IPS-18c (cell line): ENCODE measurements around the gene LPCAT1.
"Not testable (repeated sequence)": the region's sequence is repeated elsewhere in the genome, so short reads cannot be mapped to it uniquely, and the experiment has no call there.

ENCODE experiments used
- H3K4me3 ChIP-seq: 2 replicates; pipeline ENCODE4 v1.7.0; 2013; ENCODE audit warnings: low read depth, mild to moderate bottlenecking, low read length, moderate library complexity; ENCODE audit not compliant: insufficient read depth
- H3K9me3 ChIP-seq: one replicate; pipeline ENCODE4 v1.6.1; 2013; ENCODE audit warnings: mild to moderate bottlenecking, low read length, moderate library complexity; ENCODE audit not compliant: control insufficient read depth, insufficient read depth

The LPCAT1 gene

DNA sequence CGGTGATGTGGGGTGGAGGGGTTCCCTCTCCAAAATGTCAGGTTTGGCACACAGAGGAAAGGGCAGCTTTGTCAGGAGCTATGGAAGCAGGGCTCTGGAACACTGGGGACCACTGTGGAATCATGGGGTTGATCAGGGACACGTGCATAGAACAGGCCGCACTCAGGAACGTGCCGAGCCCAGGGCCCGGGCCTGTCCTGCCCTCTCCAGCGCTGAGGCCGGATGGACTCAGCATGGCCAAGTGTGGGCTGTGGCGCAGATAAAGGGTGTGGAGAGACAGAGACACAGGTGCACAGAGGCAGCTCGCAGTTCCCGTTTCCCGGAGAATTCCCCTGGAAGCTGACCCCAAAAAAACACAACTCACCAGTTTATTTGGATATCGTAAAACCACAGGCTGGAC lies 40.7 kb downstream of the LPCAT1 start:
- H3K9me3 ChIP-seq = no peaks in the 10 kb centered on the region
- no peak overlapping the region for H3K4me3 ChIP-seq

DNA sequence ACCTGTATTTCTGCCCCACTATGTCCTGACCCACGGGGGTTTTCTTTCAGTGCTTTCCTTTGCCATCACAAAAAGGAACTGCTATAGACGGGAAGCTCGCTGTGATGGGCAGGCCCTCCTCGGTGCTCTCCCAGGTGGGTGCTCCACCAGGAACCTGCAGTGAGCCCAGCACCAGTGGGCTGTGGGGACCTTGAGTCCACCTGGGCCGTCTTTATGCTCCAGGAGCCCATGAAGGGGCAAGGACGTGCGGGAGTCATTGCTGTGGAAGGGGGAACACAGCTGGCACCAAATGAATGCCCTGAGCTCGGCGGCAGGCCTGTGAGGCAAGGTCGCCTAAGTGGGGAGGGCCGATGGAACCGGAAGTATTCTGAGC lies 41.8 kb downstream of the LPCAT1 start:
- Histone ChIP-seq H3K9me3 (no peaks in the 10 kb centered on the region), H3K4me3 (no peak overlapping the region)

DNA sequence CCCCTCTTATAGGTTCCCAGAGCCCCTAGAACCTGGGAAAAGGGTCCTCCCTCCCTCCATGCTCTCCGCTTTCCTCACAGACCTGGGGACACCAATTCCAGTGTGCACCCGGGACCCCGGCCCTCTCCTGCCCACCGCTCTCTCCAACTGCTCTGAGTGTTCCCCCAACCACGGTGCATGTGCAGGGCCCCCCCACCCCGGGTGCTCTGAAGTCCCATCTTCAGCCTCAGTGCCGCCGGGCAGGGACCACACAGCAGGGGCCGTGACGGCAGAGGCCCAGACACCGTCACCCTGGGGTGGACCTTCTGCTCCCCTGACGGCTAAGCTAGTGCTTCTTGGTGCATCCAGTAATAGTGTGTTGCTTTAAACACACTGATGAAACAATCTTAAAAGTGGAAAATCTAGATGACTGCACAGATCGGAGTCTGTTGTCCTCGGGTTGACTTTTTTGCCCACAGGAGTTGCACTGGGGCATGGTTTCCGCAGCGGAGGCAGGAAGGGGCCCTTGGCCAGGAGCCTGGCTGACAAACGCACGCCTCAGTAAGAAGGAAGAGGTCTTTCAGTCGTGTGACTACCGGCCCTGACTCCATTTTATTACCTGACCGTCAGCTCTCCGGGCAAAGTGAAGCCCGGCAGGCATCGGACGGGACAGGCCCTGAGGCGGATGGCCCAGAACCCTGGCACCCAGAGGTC lies 42.3 kb downstream of the LPCAT1 start:
- H3K4me3 ChIP-seq = no peak overlapping the region
- H3K9me3 ChIP-seq = no peaks in the 10 kb centered on the region

DNA sequence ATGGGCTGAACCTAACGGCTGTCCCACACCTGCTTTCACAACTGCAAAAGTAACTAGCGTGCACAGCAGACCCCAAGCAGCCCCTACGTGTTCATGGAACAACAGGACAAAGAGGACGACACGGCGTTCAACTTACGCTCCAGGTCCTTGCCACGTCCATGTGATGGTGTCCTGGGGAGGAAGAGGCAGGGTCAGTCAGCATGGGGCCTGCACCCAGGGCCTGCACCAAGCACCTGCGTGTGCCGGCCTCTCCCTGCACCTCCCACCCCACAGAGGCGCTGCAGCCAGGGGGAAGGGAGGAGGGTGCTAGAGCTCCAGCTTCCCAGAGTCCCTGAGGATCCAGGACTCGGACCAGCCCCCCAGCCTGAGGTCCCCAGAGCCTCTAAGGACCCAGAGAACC lies 43.0 kb downstream of the LPCAT1 start:
- Histone ChIP-seq H3K9me3 (no peaks in the 10 kb centered on the region), H3K4me3 (no peak overlapping the region)

DNA sequence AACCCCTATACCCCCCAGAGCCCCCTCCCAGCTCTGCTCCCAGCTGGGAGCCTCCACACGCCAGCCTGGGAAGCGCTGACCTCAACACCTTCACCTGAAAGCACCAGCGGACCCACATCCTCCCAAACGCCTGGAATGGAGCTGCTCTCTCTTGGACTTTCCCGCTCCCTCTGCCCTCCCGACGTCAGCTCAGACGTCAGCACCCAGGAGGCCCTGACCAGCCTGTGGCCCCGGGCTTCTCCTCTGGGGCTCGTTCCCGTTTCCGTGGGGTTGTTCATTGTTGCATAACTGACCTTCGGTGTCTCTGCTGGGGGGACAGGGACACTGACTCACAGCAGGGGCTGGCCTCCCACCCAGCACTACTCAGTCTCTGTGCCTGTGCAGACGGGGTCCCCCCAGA lies 43.5 kb downstream of the LPCAT1 start:
- H3K9me3 ChIP-seq = no peaks in the 10 kb centered on the region
- H3K4me3 ChIP-seq = no peak overlapping the region

DNA sequence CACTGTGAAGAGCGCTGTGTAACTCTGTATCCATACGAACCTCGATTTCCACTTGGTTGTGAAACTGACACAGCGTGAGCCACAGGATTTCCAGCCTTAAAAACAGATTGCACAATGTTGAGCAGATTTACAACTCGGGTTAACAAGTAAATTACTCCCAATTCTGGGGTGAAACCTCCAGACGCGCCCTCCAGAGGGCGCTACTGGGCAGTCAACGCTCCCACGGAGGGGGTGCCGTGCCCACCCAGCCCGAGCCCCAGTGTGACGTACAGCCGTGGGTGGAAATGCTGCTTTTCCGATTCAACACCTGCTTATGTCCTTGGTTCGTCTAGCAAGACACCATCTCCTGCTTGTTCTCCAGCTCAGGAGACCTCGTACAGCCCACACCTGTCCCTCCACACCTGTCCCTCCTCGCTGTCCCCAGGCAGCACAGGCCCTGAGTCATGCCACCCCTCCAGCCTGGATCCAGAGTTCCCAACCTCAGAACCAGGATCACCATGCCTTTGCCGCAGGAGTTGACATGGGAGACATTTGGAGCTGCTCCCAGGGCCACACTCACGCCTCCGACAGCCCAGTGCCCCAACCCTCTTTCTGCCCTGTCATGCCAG lies 44.1 kb downstream of the LPCAT1 start:
- H3K4me3 ChIP-seq = no peak overlapping the region
- H3K9me3 ChIP-seq = no peaks in the 10 kb centered on the region

DNA sequence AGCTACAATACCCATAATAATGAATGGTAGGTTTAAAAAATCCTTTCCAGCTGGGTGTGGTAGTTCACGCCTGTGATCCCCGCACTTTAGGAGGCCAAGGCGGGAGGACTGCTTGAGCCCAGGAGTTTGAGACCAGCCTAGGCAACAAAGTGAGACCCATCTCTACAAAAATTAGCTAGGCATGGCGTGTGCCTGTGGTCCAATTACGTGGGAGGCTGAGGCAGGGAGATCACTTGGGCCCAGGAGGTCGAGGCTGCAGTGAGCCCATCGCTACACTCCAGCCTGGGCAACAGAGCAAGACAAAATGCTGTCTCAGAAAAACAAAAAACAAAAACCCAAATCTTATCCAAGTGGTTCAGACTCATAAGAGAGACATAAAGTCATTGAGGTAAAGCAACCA lies 44.7 kb downstream of the LPCAT1 start:
- Histone ChIP-seq H3K4me3 (no peak overlapping the region), H3K9me3 (no peaks in the 10 kb centered on the region)

DNA sequence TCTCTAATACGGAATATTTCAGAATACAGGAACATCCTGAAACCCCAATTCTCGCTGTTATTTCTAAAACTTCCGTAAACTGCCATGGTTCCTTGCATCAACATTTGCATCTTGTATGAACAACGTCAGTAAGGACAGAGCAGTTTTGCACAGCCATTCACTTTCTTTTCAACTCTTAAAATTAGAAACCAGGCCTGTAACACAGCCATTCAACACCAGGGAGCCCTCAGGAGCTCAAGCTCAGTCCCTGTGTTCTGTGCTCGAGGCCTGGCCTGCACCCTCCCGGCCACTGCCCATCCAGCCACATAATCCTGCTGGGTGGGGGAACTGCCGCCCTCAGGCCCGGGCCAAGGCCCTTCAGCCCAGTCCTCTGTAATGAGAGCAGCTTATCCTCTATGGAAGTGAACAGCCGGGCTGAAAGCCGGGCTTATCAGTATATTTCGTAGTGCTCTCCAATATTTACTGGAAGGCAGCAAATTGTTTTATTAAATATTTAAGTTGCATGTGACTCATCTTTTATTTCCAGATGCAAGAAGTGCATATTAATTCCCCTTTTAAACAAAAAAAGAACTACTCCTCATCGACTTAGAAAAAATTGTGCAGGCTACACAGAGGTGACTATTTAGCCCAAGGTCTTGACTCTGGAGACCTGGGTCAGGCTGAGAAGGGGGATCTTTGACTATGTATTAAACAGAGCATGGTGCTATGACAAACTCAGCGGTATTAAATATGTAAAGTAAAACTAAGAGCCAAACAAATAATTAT lies 45.3 kb downstream of the LPCAT1 start:
- H3K4me3 ChIP-seq = no peak overlapping the region
- H3K9me3 ChIP-seq = no peaks in the 10 kb centered on the region

DNA sequence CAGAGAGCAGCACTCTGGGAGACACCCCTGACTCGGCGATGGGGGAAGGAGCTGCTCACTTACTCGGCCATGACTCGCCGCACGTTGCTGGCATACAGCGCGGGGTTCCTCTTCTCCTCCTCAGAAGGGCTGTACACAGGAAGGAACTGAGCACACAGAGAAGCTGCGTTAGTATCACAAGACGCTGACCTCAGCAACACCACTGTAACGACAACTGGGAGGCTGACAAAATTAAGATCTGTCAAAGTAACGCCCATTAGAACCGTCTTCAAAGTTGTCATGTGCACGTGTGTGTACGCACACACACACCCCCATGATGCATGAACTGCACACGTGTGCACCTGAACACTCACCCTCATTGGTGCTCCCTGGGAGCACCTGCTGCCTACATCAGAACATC lies 46.4 kb downstream of the LPCAT1 start:
- Histone ChIP-seq H3K4me3 (no peak overlapping the region), H3K9me3 (no peaks in the 10 kb centered on the region)

DNA sequence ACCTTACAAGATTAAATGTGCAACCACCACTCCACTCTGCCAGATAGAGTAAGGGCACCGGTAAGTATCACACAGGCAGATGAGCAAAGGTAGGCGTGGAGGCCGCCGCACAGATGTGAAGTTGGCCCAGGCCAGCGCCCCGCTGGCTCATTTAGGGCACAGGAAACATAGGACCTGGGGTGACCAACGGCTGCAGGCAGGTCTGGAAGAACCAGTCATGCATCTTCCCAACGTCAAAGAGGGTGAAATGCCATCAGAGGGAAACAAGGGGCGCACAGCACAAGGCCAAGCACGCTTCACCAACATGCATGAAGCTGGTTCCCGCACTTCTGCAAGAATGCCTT lies 46.8 kb downstream of the LPCAT1 start:
- no peak overlapping the region for H3K4me3 ChIP-seq
- no peaks in the 10 kb centered on the region for H3K9me3 ChIP-seq

DNA sequence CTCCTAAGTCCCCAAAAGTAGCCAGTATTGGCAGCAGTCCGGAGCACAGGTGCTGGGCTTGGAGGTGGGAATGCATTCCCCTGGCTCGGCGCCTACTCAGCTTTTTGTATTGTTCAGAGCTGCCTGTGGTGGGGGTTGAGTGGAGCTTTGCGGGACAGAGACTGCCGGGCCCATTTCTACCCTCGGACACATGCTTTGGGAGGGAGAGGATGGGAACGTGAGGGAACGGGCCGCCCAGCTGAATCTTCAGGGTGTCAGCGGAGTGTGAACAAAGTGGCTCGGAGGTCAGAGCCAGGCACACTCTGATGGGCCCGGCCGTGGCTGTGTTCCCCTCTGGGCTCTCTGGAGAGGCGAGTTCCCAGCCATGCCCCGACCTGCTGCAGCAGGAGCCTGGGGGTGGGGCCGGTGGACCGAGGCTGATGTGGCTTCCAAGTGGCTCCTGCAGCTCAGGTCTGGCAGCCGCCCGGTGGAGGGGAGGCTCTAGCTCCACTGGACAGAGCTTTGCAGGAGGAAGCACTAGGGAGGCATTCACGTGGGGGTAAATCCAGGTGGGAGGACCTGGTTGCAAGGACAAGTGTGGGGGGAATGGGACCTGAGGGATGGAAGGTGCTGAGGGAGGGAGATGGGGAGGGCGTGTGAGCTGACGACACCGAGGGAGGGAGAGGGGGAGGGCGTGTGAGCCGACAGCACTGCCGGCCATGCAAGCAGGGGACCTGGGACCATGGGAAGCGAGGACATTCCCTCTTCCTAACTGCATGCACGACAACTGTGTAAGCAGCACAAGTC lies 47.4 kb downstream of the LPCAT1 start:
- Histone ChIP-seq H3K9me3 (no peaks in the 10 kb centered on the region), H3K4me3 (no peak overlapping the region)

DNA sequence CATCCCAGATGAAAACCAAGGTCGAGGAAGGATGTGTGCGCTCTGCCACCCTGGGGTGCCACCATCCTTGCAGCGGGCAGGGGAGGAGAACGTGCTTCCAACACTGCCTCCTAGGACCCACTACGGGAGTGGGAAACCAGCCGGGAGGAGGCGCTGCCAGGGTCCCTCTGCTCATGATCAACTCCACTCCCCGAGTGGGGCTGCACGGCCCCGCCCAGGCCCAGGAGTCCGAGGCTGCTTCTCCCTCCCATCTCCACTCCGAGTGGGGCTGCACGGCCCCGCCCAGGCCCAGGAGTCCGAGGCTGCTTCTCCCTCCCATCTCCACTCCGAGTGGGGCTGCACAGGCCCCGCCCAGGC lies 48.2 kb downstream of the LPCAT1 start:
- H3K4me3 ChIP-seq, H3K9me3 ChIP-seq: not testable (repeated sequence)

DNA sequence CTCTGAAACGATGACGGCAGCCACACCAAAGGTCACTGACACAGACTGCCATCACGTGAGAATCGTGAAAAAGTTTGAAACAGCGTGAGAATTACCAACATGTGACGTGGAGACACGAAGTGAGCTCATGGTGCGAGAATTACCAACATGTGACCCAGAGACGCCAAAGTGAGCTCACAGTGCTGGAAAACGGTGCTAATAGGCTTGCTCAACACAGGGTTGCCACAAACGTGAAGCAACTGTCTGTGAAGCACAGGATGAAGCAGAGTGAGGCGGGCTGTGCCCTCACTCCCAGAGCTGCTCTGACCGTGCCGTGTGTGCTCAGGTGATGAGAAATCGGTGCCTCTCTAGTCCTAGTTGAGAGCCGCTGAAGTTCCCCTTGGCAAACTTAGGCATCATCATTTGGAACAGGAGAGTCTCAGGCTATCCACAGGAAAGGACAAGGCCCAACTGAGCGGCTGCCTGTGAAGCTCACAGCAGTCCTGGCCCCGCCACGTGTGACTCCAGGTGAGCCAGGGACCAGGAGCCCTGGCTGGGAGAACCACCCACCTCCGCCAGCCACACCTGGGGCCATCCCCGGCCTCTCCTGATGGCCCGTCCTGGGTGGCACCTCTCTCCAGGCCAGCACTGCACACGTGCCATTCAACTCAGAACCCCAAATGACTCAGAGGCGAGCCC lies 48.8 kb downstream of the LPCAT1 start:
- Histone ChIP-seq H3K9me3 (no peaks in the 10 kb centered on the region), H3K4me3 (no peak overlapping the region)

DNA sequence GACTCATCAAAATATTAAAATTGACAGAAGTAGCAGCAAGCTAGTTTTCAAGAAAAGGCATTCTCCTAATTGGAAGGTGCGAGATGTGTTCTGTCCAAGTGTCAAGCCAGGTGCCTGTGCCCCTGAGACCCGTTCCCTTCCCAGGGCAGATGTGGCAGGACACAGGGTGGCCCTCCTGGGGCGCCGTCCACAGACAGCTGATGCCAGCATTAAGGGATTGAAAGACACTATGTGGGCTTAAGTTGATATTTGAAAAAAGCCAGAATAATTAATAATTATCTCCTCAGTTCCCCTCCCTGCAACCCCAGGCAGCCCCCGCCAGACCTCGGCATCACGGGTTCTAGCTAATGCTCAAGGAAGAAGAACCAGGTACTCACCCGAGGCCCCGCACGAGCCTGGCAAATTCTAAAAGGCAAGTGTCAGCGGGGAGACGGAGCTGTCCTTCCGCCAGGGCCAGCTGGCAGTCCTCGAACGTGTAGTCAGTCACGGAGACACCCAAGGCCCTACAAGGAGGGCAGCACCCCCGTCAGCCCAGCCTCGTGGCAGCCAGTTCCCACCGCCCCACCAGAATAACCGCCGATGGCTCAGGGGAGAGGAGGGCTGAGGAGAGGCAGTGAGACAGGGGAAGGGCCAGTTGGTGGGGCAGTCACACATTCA lies 49.4 kb downstream of the LPCAT1 start:
- no peak overlapping the region for H3K4me3 ChIP-seq
- no peaks in the 10 kb centered on the region for H3K9me3 ChIP-seq

DNA sequence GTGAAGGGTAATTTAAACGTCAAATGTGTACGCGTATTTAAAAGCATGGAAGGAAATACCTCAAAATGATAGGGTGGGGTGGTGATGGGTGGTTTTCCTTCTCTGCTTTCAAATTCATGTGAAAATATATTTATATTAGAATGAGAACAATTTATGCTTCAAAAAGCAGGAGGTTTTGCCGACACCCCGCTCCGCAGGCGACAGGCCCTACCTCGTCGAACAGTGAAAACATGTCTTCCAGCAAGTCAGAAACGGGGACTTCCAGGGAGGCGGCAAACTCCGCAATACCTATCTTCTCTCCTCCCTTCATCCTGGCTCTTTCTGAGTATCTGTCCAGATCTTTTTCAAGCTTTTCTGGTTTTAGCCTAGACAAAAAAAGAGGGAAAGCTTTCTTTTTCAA lies 50.0 kb downstream of the LPCAT1 start:
- Histone ChIP-seq H3K4me3 (no peak overlapping the region), H3K9me3 (no peaks in the 10 kb centered on the region)

DNA sequence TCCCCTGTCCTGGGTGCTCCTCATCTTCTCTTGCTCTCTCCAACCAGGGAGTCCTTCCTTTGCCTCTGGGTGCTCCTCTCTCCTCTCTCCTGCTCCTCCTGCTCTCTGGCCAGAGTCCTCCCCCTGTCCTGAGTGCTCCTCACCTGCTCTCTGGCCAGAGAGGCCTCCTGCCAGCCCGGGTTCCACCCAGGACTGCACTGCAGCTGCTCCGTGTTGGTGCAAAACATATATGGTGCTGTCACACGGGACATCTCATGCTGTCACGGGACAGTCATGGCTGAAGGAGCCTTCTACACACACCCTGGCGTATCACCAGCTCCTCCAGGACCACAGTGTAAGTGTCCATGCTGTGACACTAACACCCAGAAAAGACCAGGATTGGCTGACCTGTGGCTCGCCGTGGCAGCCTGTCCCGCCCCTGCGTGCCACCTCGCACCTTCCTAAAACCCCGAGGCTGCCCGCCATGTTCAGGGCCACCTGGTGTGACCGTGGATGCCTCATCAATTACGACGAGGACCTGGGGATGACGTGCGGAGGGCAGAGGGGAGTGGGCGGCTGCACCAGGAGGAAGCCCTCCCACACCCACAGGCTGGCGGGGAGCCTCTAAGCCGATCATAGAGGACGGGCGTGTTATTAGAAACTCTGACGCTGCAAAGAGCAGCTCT lies 50.7 kb downstream of the LPCAT1 start:
- Histone ChIP-seq H3K4me3 (no peak overlapping the region), H3K9me3 (no peaks in the 10 kb centered on the region)
